Measurements from ENCODE around the gene MGAT1. TPM values are rescaled to one million over a fixed set of nuclear protein-coding genes. Genes with fewer than 3 reads are reported as not detected.

MGAT1 gene
- polyA plus RNA-seq, 1 donor from 2014 or later: 31.8 TPM

DNA sequence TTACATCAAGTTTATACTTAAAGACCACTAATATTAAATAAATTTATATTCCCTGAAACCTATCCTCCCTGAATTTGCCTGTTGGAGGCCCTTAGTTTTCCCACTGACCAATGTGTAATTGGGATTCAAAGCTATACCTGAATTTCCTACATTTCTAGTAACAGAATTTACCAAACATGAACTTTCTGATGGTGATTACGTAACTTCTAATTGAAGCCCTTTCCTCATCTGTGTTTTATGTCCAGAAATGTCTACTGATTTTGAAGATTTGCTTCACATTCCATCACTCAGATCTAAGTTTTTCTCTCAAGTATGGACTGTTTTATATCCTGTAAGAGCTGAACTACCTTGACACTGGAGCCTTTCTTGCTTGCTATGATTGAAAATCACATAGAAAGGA, 45.7 kb upstream of the MGAT1 start:
- Histone ChIP-seq H3K4me3 (ENCODE audit: low read length) (no peak overlapping the region), H3K4me2 (ENCODE audit: low read length) (no peak overlapping the region), H2AFZ (ENCODE audit: low read depth, low read length) (no peak overlapping the region), H3K36me3 (ENCODE audit: insufficient read depth, low read length) (peaks cover 42% of the 10 kb centered on the region), H3F3A (ENCODE audit: insufficient read depth, low read length, poor library complexity, severe bottlenecking) (no peaks in the 10 kb centered on the region), H3K79me2 (replicated peaks; ENCODE audit: insufficient read depth, low read length) (no peaks in the 10 kb centered on the region), H3K9me2 (ENCODE audit: insufficient read depth, low read length) (no peaks in the 10 kb centered on the region), H4K20me1 (ENCODE audit: insufficient read depth) (no peaks in the 10 kb centered on the region), H3K9me3 (ENCODE audit: low read length) (peaks cover 11% of the 10 kb centered on the region), H3K27ac (ENCODE audit: low read length) (no peak overlapping the region), H3K9ac (ENCODE audit: low read length) (no peak overlapping the region), H3K27me3 (ENCODE audit: insufficient read depth, low read depth, low read length) (no peaks in the 10 kb centered on the region)
- no peak for TF ChIP-seq TAF1 (IDR thresholded peaks at IDR 0.05; ENCODE audit: low read depth)
- TF ChIP-seq, protein P1, sequence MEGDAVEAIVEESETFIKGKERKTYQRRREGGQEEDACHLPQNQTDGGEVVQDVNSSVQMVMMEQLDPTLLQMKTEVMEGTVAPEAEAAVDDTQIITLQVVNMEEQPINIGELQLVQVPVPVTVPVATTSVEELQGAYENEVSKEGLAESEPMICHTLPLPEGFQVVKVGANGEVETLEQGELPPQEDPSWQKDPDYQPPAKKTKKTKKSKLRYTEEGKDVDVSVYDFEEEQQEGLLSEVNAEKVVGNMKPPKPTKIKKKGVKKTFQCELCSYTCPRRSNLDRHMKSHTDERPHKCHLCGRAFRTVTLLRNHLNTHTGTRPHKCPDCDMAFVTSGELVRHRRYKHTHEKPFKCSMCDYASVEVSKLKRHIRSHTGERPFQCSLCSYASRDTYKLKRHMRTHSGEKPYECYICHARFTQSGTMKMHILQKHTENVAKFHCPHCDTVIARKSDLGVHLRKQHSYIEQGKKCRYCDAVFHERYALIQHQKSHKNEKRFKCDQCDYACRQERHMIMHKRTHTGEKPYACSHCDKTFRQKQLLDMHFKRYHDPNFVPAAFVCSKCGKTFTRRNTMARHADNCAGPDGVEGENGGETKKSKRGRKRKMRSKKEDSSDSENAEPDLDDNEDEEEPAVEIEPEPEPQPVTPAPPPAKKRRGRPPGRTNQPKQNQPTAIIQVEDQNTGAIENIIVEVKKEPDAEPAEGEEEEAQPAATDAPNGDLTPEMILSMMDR (IDR thresholded peaks at IDR 0.05; ENCODE audit: poor library complexity, severe bottlenecking): no peak
- TF ChIP-seq, protein P2, sequence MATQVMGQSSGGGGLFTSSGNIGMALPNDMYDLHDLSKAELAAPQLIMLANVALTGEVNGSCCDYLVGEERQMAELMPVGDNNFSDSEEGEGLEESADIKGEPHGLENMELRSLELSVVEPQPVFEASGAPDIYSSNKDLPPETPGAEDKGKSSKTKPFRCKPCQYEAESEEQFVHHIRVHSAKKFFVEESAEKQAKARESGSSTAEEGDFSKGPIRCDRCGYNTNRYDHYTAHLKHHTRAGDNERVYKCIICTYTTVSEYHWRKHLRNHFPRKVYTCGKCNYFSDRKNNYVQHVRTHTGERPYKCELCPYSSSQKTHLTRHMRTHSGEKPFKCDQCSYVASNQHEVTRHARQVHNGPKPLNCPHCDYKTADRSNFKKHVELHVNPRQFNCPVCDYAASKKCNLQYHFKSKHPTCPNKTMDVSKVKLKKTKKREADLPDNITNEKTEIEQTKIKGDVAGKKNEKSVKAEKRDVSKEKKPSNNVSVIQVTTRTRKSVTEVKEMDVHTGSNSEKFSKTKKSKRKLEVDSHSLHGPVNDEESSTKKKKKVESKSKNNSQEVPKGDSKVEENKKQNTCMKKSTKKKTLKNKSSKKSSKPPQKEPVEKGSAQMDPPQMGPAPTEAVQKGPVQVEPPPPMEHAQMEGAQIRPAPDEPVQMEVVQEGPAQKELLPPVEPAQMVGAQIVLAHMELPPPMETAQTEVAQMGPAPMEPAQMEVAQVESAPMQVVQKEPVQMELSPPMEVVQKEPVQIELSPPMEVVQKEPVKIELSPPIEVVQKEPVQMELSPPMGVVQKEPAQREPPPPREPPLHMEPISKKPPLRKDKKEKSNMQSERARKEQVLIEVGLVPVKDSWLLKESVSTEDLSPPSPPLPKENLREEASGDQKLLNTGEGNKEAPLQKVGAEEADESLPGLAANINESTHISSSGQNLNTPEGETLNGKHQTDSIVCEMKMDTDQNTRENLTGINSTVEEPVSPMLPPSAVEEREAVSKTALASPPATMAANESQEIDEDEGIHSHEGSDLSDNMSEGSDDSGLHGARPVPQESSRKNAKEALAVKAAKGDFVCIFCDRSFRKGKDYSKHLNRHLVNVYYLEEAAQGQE (IDR thresholded peaks at IDR 0.05; ENCODE audit: borderline replicate concordance): no peak
- no peak for TF ChIP-seq EP300 (conservative IDR thresholded peaks at IDR 0.05; ENCODE audit: poor library complexity, severe bottlenecking)
- no peak for TF ChIP-seq SMC3 (conservative IDR thresholded peaks at IDR 0.05; ENCODE audit: poor library complexity)
- TF ChIP-seq RAD21 (conservative IDR thresholded peaks at IDR 0.05): no peak
- TF ChIP-seq POLR2AphosphoS5 (IDR thresholded peaks at IDR 0.05): no peak
- no peak for TF ChIP-seq EZH2 (IDR thresholded peaks at IDR 0.05; ENCODE audit: borderline replicate concordance, insufficient read depth, low read length, poor library complexity, severe bottlenecking)
- TF ChIP-seq MXI1 (conservative IDR thresholded peaks at IDR 0.05; ENCODE audit: poor library complexity, severe bottlenecking): no peak

DNA sequence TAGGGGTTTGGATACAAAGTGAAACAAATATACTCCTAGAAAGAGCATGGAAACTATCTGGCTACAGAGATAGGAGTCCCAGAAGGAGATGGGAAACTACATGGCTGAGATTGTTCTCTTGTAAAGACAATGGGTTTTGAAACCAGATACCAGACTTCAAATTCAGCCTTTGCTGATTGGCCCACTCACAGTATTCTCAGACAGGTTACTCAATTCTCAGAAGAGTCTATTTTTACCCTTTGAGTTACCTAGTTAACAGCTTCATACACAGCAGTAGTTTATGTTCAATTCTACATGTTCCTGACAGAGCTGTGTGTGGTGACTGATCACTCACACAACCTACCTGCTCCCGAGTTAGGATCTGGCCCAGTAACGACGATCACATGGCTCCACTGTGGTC, 44.4 kb upstream of the MGAT1 start:
- H3K9me3 ChIP-seq (ENCODE audit: low read length): peaks cover 11% of the 10 kb centered on the region

More for the DNA sequence above, 44.4 kb upstream of the MGAT1 start:
- Histone ChIP-seq H3K4me2 (ENCODE audit: low read length) (no peak overlapping the region), H3F3A (ENCODE audit: insufficient read depth, low read length, poor library complexity, severe bottlenecking) (no peaks in the 10 kb centered on the region), H3K36me3 (ENCODE audit: insufficient read depth, low read length) (peaks cover 42% of the 10 kb centered on the region), H3K27ac (ENCODE audit: low read length) (no peak overlapping the region), H4K20me1 (ENCODE audit: insufficient read depth) (no peaks in the 10 kb centered on the region), H3K79me2 (replicated peaks; ENCODE audit: insufficient read depth, low read length) (no peaks in the 10 kb centered on the region), H3K4me3 (ENCODE audit: low read length) (no peak overlapping the region), H3K9ac (ENCODE audit: low read length) (no peak overlapping the region), H3K9me2 (ENCODE audit: insufficient read depth, low read length) (no peaks in the 10 kb centered on the region), H2AFZ (ENCODE audit: low read depth, low read length) (no peak overlapping the region), H3K27me3 (ENCODE audit: insufficient read depth, low read depth, low read length) (no peaks in the 10 kb centered on the region)
- no peak for TF ChIP-seq EZH2 (IDR thresholded peaks at IDR 0.05; ENCODE audit: borderline replicate concordance, insufficient read depth, low read length, poor library complexity, severe bottlenecking)
- TF ChIP-seq EP300 (conservative IDR thresholded peaks at IDR 0.05; ENCODE audit: poor library complexity, severe bottlenecking): no peak
- TF ChIP-seq SMC3 (conservative IDR thresholded peaks at IDR 0.05; ENCODE audit: poor library complexity): no peak
- no peak for TF ChIP-seq TAF1 (IDR thresholded peaks at IDR 0.05; ENCODE audit: low read depth)
- TF ChIP-seq, protein P2 (IDR thresholded peaks at IDR 0.05; ENCODE audit: borderline replicate concordance): no peak
- no peak for TF ChIP-seq MXI1 (conservative IDR thresholded peaks at IDR 0.05; ENCODE audit: poor library complexity, severe bottlenecking)
- TF ChIP-seq, protein P1 (IDR thresholded peaks at IDR 0.05; ENCODE audit: poor library complexity, severe bottlenecking): no peak
- TF ChIP-seq POLR2AphosphoS5 (IDR thresholded peaks at IDR 0.05): no peak
- no peak for TF ChIP-seq RAD21 (conservative IDR thresholded peaks at IDR 0.05)
